Suppressor macrophage treated with lipopolysaccharide for 4 hours (primary cell): ENCODE measurements around the gene C9orf50.
"Not testable (repeated sequence)": the region's sequence is repeated elsewhere in the genome, so short reads cannot be mapped to it uniquely, and the experiment has no call there.

Source experiments
- DNase-seq: peaks from one replicate; pipeline ENCODE4 v3.0.0-alpha.2; 2020

C9orf50 gene

DNA sequence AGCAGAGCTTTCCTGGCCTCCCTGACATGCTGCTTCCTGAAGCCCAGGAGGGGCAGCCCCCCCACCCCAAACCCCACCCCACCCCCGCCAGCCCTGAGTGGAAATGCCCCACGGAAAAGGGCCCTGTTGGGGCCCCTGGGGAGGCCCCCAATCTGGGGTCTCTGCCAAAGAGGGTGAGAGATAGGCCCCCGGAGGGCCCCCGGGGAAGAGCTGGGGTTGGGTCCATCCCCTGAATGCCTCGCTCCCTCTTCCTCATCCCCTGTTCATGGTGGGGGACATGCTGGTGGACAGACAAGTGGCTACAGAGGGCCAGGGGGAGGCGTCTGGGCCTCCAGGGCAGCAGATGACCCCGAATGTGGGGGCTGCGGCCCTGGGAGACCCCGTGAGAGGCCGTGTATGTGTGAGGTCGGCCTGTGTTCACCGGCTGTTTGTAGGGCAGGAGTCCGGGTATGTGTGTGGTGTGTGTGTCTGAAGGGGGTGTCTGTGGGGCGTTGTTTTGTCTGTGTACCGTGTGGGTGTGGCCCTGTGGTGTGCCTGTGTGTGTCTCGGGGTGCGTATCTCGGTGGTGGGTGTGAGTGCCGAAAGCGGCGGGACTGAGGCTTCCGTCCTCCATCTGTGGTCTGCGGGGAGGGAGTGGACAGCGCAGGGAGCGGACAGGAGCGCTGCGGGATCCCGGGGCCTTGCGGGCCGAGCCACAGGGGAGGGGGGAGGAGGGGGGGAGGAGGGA lies 11.3 kb downstream of the C9orf50 start:
- DNase-seq: no peak

DNA sequence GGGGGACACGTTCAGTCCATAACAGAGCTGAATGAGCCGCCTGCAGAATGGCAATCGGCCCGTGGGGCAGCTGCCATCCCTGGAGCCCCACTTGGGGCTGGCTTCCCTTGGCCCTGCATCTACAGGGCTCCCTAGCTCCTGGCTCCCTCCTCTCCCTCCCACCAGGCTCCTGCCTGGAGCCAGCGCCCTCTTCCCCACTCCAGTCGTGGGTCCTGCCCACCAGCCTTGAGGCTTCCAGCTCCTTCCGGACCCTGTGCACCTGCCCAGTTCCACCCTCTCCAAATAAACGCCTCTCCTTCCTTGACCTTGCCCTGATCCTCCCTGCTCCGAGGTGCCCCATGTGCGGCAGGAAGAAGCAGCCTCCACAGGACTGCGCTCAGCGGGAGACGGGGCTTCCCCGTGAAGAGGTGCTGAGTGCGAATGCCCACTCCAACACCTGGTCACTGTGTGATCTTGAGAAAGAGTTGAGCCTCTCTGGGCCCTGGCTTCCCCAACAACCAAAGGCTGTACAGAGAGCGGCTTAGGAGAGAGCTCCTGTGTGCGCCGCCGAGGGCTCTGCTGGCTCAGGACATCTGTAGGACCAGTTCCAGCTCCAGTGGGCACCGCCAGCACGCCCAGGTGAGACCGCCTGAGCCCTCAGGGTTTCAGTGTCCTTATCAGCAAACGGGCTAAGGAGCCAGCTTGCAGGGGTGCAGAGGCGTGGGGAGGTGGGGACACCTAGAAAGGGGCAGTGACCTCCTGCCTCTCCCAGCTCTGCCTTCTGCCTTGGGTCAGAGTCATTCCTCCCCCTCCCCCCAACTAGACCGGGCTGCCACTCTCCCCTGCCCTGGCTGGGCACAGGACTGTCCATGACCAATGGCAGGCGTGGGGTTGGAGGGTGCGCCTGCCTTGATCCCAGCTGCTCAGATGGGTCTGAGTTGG lies 12.1 kb downstream of the C9orf50 start:
- DNase-seq: no peak

DNA sequence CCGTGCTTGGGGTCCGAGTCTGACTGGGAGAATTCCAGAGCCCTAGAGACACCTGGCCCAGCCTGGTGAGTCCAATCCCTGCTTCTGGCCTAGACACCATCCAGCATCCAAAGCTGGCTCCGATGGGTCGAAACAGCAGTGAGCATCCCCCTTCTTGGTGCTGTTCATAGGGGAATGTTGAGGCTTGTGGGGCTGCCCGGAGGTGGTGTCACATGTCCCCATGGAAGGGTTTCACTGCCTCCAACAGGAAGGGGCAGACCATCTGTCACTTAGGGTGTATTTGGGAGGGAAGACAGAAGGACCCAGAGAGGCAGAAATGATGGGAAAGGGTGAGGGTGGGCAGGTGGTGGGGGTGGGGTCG lies 13.9 kb downstream of the C9orf50 start:
- no peak for DNase-seq

DNA sequence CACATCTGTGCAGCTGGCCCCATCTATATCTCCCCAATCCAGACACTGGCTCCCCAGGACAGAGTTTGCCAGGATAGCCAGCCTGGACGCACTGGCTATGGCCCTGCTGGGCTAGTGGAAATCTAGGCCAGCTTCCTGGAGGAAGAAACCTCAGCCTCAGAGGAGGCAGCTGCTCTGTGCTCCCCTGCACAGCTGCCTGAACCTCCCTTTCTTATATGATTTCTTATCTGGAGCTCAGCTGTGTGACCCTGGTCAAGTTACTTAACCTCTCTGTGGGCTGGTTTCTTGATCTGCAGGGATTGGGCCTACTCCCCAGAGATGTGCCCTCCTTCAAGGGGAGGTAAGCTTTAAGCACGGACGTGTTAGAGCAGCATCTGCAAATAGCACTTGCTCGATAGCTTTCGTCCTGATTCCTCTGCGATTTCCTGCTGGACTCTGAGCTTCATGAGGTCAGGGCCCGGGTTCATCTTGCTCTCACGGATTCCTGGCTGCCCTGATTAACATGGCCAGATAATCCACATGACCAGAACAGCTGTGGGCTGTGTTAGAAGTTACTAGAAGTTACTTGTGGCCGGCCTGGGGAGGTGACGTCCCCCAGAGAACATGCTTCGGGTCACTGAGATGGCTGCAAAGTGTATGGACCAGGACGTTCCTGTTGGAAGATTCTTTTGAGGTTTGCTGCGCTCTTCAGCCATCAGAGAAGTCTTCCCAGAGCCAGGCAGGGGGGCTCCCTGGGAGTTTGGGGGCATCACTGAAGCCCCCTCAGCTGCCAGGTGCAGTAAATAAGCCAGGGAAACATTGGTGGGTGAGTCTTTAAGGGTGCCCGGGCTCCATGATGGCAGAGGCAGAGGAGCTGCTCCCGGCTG lies 14.5 kb downstream of the C9orf50 start:
- DNase-seq: no peak

- no peak for DNase-seq
Observed at GRCh38 chr9:129604766-129605163, 16.1 kb downstream of the C9orf50 start.

GRCh38 chr9:129604056-129604765 lies 16.7 kb downstream of the C9orf50 start:
- no peak for DNase-seq

DNA sequence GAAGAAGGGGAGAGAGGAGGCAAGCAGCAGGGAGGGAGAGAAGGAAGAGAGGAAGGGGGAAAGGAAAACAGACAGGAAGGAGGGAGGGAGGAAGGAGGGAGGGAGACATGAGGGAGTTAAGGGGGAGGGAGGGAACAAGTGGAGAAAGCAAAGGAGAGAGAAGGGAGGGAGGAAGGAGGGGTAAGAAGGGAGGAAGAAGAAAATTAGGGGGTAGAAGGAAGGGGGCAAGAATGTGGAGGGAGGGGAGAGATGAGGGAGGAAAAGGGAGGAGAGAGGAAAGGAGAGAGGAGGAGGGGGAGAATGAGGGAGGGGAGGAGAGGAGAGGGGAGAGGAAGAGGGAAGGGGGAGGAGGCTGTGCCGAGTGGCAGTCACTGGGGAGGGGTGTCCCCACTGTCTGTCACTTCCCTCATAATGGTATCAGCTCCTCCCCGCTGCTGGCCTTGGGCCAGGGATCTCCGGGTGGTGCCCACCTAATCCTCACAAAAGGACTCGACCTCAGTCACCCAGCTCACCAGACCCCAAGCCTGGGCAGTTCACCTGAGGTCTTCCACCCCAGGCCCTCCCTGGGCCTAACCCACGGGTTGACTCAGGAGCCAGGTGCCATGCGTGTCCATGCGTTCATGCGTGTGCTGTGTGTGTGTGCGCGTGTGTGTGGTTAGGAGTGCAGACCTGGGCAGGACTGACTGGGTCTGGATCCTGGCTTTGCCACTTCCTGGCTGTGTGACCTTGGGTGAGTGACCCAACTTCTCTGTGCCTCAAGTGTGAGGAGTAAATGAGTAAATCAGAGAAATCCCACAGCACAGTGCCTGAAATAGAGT lies 18.1 kb downstream of the C9orf50 start:
- DNase-seq: no peak

DNA sequence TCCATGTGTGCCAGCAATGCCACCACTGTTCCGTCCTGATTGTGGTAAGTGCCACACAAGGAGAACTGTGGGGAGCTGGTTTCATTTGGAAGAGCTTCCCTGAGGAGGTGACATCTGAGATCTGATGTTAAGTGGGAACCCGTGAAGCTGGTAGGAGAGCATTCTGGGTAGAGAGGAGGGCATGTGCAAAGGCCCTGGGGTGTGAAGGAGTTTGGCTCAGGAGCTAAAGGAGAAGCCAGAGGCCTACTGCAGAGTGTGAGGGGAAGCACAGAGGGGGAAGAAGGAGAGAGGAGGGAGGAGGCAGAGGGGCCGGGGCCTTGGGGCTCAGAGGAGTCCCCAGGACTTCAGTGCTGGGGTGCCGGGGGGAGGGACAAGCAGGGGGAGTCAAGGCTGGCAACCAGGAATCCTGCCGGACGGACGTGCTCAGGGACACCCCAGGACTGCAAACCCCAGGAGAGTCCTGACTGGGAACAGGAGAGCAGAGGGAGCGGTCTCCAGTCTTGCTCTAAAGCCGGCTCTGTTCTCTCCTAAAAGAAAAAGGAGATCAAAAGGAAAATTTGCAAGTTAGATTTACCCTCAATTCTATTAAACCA lies 19.7 kb downstream of the C9orf50 start:
- DNase-seq: no peak

DNA sequence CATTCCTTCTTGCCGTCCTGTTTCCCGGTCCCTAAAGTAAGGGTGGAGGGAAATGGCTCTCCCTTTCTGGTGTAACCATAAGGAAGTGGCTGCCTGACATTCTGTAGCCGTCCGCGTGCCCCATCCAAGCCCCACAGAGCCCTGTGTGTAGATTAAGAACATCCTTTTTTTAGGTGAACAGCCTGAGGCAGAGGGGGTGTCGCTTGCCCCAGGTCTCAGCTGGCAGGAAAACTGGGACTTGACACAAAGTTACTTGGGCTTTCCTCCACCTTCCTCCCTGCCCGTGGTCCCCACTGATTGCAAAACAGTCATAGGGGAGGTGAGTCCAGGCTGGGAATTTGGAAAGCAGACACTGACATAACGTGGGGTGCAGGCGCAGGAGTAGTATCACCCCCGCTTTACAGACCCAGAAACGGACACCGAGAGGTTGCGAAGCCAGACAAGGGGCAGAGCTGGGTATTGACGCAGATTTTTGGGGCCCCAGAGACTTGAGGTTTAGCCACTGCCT lies 22.8 kb downstream of the C9orf50 start:
- no peak for DNase-seq

- DNase-seq: peak; percentile 66
Observed at GRCh38 chr9:129597355-129598088, 23.4 kb downstream of the C9orf50 start.

- DNase-seq: no peak
Observed at GRCh38 chr9:129596541-129597331, 24.2 kb downstream of the C9orf50 start.

DNA sequence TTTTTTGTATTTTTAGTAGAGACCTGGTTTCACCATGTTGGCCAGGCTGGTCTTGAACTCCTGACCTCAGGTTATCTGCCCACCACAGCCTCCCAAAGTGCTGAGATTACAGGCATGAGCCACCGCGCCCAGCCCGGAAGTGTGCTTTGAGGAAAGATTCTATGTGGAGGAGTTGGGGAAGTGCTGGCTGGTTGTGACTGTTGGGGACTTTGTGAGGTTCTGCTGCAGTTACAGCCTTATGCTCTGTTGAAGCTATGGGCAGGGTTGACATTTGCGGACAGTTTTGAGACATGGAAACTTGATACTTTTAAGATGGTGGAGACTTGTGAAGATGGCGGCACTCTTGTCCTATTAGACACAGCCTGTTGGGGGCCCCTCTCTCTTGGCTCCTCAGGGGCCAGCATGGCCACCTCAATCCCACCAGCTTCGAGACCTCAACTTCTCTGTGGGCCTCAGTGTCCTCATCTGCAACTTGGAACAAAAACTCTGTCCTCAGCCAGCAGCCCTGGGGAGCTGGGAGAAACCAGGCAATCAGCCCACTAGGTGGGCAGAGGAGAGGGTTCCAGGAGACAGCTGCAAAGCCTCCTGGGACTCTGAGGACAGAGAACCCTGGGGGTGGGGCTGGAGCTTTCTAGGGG lies 24.9 kb downstream of the C9orf50 start:
- DNase-seq: peak; percentile 76

DNA sequence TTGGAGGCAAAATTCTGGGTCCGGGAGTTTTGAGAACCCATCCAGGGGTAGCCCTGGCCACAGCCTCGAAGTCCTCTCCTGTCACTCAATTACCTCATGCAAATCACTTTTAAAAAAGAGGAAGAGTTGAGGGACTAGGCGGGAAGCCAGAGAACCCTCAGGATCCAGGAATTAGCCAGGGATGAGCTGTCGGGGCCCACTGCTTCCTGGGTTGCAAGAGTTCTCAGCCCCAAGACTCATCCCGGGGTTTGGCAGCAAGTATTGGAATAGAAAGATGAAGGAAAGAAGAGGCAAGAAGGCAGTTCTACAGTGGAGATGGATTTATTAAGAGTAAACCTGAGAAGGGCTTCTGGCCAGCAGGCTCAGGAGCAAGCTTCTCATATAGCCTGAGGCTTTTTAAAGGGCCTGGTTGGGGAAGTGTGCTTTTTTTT lies 25.6 kb downstream of the C9orf50 start:
- DNase-seq: peak; percentile 61

- DNase-seq: no peak
Observed at GRCh38 chr9:129594632-129595031, 26.3 kb downstream of the C9orf50 start.

- DNase-seq: not testable (repeated sequence)
Observed at GRCh38 chr9:129592790-129593189, 28.1 kb downstream of the C9orf50 start.

DNA sequence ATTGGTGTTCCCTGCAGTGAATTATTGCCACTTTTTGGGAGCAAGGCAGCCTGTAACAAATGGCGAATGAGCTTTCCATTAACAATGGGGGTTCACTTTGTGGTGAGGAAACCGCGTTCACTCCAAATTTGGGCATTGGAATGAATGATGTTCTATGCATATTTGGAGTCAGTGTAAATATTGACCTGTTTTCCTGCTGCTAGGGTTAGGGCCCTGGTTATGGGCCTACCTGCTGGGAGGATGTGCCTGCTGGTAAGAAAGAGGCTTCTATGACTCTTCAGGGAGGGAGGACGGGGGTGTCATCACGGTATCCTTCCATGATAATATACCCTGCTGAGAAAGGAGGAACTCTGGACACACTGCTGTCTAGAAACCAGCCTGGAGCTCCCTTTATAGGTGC lies 29.0 kb downstream of the C9orf50 start:
- DNase-seq: no peak

GRCh38 chr9:129590466-129590865 lies 30.4 kb downstream of the C9orf50 start:
- DNase-seq: no peak

- DNase-seq: no peak
Observed at GRCh38 chr9:129587487-129588262, 33.2 kb downstream of the C9orf50 start.
